Tibial nerve (tissue), 3 donors: ENCODE results near the gene KIF3A.

Source experiments
- EP300 ChIP-seq, 2 donors: sonication (generic); formaldehyde crosslinking; IDR thresholded peaks; one replicate each; pipeline ENCODE4 v1.6.1; 2017; ENCODE audit warnings: antibody characterized with exemption in 2 of 2, mild to moderate bottlenecking in 1 of 2
- POLR2A ChIP-seq, 2 donors: fragments of 450-650 bp; IDR thresholded peaks; one replicate each; pipeline ENCODE4 v1.6.1; 2017; ENCODE audit warnings: antibody characterized with exemption in 2 of 2, mild to moderate bottlenecking in 2 of 2, moderate library complexity in 2 of 2

GRCh38 chr5:132704875-132705274, 32.5 kb downstream of the KIF3A start:
- TF ChIP-seq EP300 (IDR thresholded peaks at IDR 0.05): no peak
- TF ChIP-seq POLR2A (IDR thresholded peaks at IDR 0.05): no peak
